B cell (primary cell): ENCODE data around the gene ZNF423. TPM values are rescaled to one million over a fixed set of nuclear protein-coding genes. Genes with fewer than 3 reads are reported as not detected.

Experiments
- ATAC-seq: fragments of 200-7000 bp; cut with Tn5 transposase; one replicate; pipeline ENCODE4 v1.10.0; 2021; ENCODE audit warnings: low read depth, mild to moderate bottlenecking, moderate number of reproducible peaks, moderate library complexity
- CTCF ChIA-PET: fragments of 350-600 bp; sonication (Branson Sonifier 250); formaldehyde crosslinking; loops from one replicate; lab custom pipeline; 2021; ENCODE audit warnings: antibody characterized with exemption, inconsistent platforms; lab: Charles Lee
- POLR2A ChIA-PET: fragments of 350-600 bp; sonication (Branson Sonifier 250); formaldehyde crosslinking; loops from one replicate; lab custom pipeline; 2021; ENCODE audit warnings: antibody characterized with exemption; lab: Charles Lee
- DNase-seq: peaks from one replicate; pipeline ENCODE4 v3.0.0; 2013
- H2AFZ ChIP-seq: 2 replicates; pipeline ENCODE4 v1.6.1; 2012; ENCODE audit warnings: mild to moderate bottlenecking, low read depth, low read length; ENCODE audit not compliant: insufficient read depth, poor library complexity, severe bottlenecking
- H3K27ac ChIP-seq, 2 donors: 1 replicate in 1 of 2; 2 replicates in 1 of 2; pipeline ENCODE4 v1.5.1; 2012 to 2013; ENCODE audit warnings: low read length in 2 of 2, mild to moderate bottlenecking in 2 of 2, moderate library complexity in 1 of 2
- H3K27me3 ChIP-seq, 4 experiments: fragments of 200-600 bp in 1 of 4; sonication (generic) in 1 of 4; replicated peaks in 1 of 4; 1 replicate in 2 of 4; 2 replicates in 2 of 4; pipeline versions ENCODE4 v1.6.1 to v1.7.0; 2013 to 2016; ENCODE audit warnings: low read length in 3 of 4, mild to moderate bottlenecking in 2 of 4, mixed read lengths in 1 of 4, moderate library complexity in 1 of 4; ENCODE audit not compliant: insufficient read depth in 4 of 4, control insufficient read depth in 3 of 4; ENCODE audit errors: control extremely low read depth in 1 of 4
- H3K36me3 ChIP-seq, 2 experiments: replicated peaks in 1 of 2; 1 replicate in 1 of 2; 2 replicates in 1 of 2; pipeline versions ENCODE4 v1.6.1 to v1.7.1; 2013; ENCODE audit warnings: low read length in 1 of 2; ENCODE audit not compliant: insufficient read depth in 2 of 2, control insufficient read depth in 1 of 2; ENCODE audit errors: control extremely low read depth in 1 of 2, extremely low read depth in 1 of 2
- H3K4me1 ChIP-seq, 2 donors: fragments of 200-600 bp in 1 of 2; sonication (generic) in 1 of 2; 1 replicate in 1 of 2; 2 replicates in 1 of 2; pipeline versions ENCODE4 v1.5.1 to v1.6.1; 2013 to 2017; ENCODE audit warnings: low read length in 2 of 2; ENCODE audit not compliant: control insufficient read depth in 2 of 2, insufficient read depth in 2 of 2
- H3K4me2 ChIP-seq: replicated peaks from 2 replicates; pipeline ENCODE3; 2012; ENCODE audit warnings: mild to moderate bottlenecking, low read depth, low read length; ENCODE audit not compliant: poor library complexity, severe bottlenecking
- H3K4me3 ChIP-seq, 5 experiments: fragments of 200-600 bp in 1 of 5; sonication (generic) in 1 of 5; 1 replicate in 3 of 5; 2 replicates in 2 of 5; pipeline versions ENCODE4 v1.5.1 to v1.7.0; 2011 to 2016; ENCODE audit warnings: low read length in 4 of 5, mild to moderate bottlenecking in 4 of 5, low read depth in 2 of 5, control low read depth in 1 of 5, moderate library complexity in 1 of 5; ENCODE audit not compliant: insufficient read depth in 1 of 5; ENCODE audit errors: control extremely low read depth in 1 of 5, extremely low read depth in 1 of 5
- H3K79me2 ChIP-seq: fragments of 200-600 bp; sonication (generic); one replicate; pipeline ENCODE4 v1.6.0; 2016; ENCODE audit warnings: low read length; ENCODE audit not compliant: control insufficient read depth, insufficient read depth
- H3K9ac ChIP-seq: fragments of 200-600 bp; sonication (generic); 2 replicates; pipeline ENCODE4 v1.6.1; 2017; ENCODE audit warnings: mild to moderate bottlenecking, low read length, moderate library complexity
- H3K9me3 ChIP-seq, 3 donors: one replicate each; pipeline versions ENCODE4 v1.6.1 to v1.7.1; 2013; ENCODE audit warnings: low read length in 2 of 3; ENCODE audit not compliant: control insufficient read depth in 2 of 3, insufficient read depth in 1 of 3; ENCODE audit errors: control extremely low read depth in 1 of 3
- H4K20me1 ChIP-seq: 2 replicates; pipeline ENCODE4 v1.6.0; 2012; ENCODE audit warnings: mild to moderate bottlenecking, low read length; ENCODE audit not compliant: insufficient read depth, control insufficient read depth, poor library complexity, severe bottlenecking
- H3K27ac Mint-ChIP-seq: one replicate; pipeline ENCODE4 v1.8.0; 2021; ENCODE audit warnings: mixed read lengths
- H3K27me3 Mint-ChIP-seq: one replicate; pipeline ENCODE4 v1.8.0; 2021; ENCODE audit warnings: mixed read lengths
- H3K4me1 Mint-ChIP-seq: one replicate; pipeline ENCODE4 v1.8.0; 2021; ENCODE audit warnings: mixed read lengths
- H3K4me3 Mint-ChIP-seq: one replicate; pipeline ENCODE4 v1.8.0; 2021; ENCODE audit warnings: mixed read lengths
- H3K9me3 Mint-ChIP-seq: one replicate; pipeline ENCODE4 v1.8.0; 2022; ENCODE audit warnings: mixed read lengths; ENCODE audit not compliant: insufficient read depth
- EZH2 ChIP-seq: IDR thresholded peaks from 2 replicates; pipeline ENCODE4 v1.6.1; 2012; ENCODE audit warnings: borderline replicate concordance, low read depth, mild to moderate bottlenecking, moderate library complexity, low read length; ENCODE audit not compliant: insufficient read depth, poor library complexity, severe bottlenecking
- WGBS: methylation state at CpG from one replicate; pipeline ENCODE4 v1.1.5; 2013; ENCODE audit warnings: missing lambda C conversion rate; ENCODE audit not compliant: insufficient coverage; 5-methylcytosine and 5-hydroxymethylcytosine counted together
- intact Hi-C: fragments of 100-400 bp; cut with micrococcal nuclease; formaldehyde crosslinking; loops from one replicate; pipeline ENCODE4 v1.10.0; 2022
- polyA plus RNA-seq: library from polyadenylated mRNA; depleted of rRNA; stranded (reverse); fragments of >200 nt; gene quantifications from 2 replicates; pipeline ENCODE4 v1.2.3, GENCODE V29; 2012
- total RNA-seq, 2 donors: library from RNA; stranded (reverse); fragments of 120-200 nt in 1 of 2; gene quantifications; 1 replicate in 1 of 2; 2 replicates in 1 of 2; pipeline versions ENCODE4 v1.2.3 to v1.2.4, GENCODE V29; 2013 to 2022
- TF ChIP-seq, protein P1 (sequence below): fragments of 200-600 bp; IDR thresholded peaks from one replicate; pipeline ENCODE4 v1.8.0; 2022; ENCODE audit warnings: antibody characterized with exemption, mild to moderate bottlenecking

Gene ZNF423
- total and polyA plus RNA-seq, 2 donors (not counting 1 experiment from before 2014, with no cell fraction given), result not detected

DNA sequence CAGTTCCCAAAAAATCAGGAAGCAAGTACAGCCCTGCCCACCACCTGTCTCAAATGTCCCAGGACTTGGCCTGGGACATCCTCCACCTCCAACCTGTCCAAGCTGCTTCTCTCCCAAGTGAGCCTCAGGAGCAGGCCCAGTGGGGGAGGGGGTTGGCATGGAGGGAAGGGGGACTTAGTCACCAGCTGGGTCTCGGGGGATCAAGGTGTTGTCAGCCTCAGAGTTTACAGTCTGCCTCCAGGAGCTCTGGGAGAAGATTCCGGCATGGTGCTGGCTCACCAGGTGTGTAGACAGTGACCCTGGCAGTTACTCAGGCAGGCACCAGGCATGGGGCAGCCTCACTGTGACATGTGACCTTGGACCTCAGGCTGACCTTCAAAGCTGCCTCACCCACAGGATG lies 19.7 kb downstream of the ZNF423 start:
- no peaks in the 10 kb centered on the region for H3K9me3 Mint-ChIP-seq
- no peak overlapping the region for H3K27ac ChIP-seq
- TF ChIP-seq, protein P1, sequence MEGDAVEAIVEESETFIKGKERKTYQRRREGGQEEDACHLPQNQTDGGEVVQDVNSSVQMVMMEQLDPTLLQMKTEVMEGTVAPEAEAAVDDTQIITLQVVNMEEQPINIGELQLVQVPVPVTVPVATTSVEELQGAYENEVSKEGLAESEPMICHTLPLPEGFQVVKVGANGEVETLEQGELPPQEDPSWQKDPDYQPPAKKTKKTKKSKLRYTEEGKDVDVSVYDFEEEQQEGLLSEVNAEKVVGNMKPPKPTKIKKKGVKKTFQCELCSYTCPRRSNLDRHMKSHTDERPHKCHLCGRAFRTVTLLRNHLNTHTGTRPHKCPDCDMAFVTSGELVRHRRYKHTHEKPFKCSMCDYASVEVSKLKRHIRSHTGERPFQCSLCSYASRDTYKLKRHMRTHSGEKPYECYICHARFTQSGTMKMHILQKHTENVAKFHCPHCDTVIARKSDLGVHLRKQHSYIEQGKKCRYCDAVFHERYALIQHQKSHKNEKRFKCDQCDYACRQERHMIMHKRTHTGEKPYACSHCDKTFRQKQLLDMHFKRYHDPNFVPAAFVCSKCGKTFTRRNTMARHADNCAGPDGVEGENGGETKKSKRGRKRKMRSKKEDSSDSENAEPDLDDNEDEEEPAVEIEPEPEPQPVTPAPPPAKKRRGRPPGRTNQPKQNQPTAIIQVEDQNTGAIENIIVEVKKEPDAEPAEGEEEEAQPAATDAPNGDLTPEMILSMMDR, result no peak
- TF ChIP-seq EZH2, result no peak
- no peaks in the 10 kb centered on the region for H4K20me1 ChIP-seq
- H2AFZ ChIP-seq, result no peak overlapping the region
- H3K27ac Mint-ChIP-seq, result no peak overlapping the region
- DNase-seq (no peak), ATAC-seq (no peak)
- no peaks in the 10 kb centered on the region for H3K79me2 ChIP-seq
- H3K27me3 ChIP-seq, result peaks cover 0 to 21% (median 6%) of the 10 kb centered on the region in 4 experiments
- no peak overlapping the region for H3K4me2 ChIP-seq
- H3K27me3 Mint-ChIP-seq, result peaks cover 28% of the 10 kb centered on the region
- no peak overlapping the region for H3K9ac ChIP-seq
- 96% methylated on average over 2 of the region's 2 CpGs for WGBS
- H3K4me3 Mint-ChIP-seq, result no peak overlapping the region
- H3K4me3 ChIP-seq, result no peak overlapping the region
- ChIA-PET CTCF (no interaction called here), POLR2A (no interaction called here)
- H3K4me1 ChIP-seq, result peaks cover 17 to 20% of the 10 kb centered on the region in 2 donors
- intact Hi-C loops, result no loop called here
- H3K4me1 Mint-ChIP-seq, result peaks cover 23% of the 10 kb centered on the region
- H3K9me3 ChIP-seq, result peaks cover 0 to 7% (median 0%) of the 10 kb centered on the region in 3 donors
- no peaks in the 10 kb centered on the region for H3K36me3 ChIP-seq

DNA sequence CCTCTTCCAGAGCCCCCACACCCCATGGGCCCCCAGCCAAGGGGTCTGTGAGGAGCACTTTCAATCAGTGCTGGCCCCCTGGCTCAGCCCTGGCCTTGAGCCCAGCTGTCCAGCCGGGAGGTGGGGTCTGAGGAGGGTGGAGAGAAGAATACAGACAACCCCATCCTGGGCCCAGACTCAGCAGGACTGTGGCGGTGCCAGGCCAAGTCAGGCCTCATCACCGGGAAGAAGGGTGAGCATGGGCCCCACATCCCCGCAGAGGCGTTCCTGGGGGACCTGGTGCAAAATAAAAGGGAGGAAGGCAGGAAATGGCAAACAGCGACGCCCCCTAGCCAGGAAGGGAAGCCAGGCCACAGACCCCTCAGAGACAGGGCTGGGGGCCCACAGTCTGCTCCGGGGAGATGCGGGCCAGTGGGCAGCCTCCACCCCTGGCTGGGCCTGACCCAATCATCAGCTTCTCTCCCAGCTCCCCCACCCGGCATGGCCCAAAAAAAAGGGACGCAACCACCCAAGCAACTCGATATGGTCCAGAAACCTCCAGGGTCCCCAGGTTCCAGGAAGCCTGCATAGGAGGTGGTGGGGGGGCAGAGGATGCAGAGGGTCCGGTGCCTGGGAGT lies 20.6 kb downstream of the ZNF423 start:
- Histone ChIP-seq H3K27ac (no peak overlapping the region), H3K79me2 (no peaks in the 10 kb centered on the region), H3K4me1 (peaks cover 17 to 20% of the 10 kb centered on the region in 2 donors), H3K9me3 (peaks cover 0 to 7% (median 0%) of the 10 kb centered on the region in 3 donors), H3K9ac (no peak overlapping the region), H4K20me1 (no peaks in the 10 kb centered on the region), H3K36me3 (no peaks in the 10 kb centered on the region), H2AFZ (peak overlapping the region; percentile 33), H3K27me3 (peaks cover 0 to 21% (median 6%) of the 10 kb centered on the region in 4 experiments), H3K4me2 (peak overlapping the region; percentile 48), H3K4me3 (no peak overlapping the region)
- Mint-ChIP-seq H3K4me1 (peaks cover 23% of the 10 kb centered on the region), H3K9me3 (no peaks in the 10 kb centered on the region), H3K4me3 (no peak overlapping the region), H3K27ac (no peak overlapping the region), H3K27me3 (peaks cover 19% of the 10 kb centered on the region)
- WGBS, result 8% methylated on average over 11 of the region's 13 CpGs
- ChIA-PET POLR2A (no interaction called here), CTCF (no interaction called here)
- no peak for TF ChIP-seq EZH2
- TF ChIP-seq, protein P1, result no peak
- DNase-seq (no peak), ATAC-seq (no peak)
- intact Hi-C loops, result no loop called here
